Spleen (tissue), 7 donors: ENCODE results near the gene KCND3.

Experiments
- POLR2A ChIP-seq, 3 donors: fragments of 450-650 bp; IDR thresholded peaks; one replicate each; pipeline ENCODE4 v1.5.1; 2017; ENCODE audit warnings: antibody characterized with exemption in 3 of 3, mild to moderate bottlenecking in 1 of 3
- POLR2AphosphoS5 ChIP-seq, 3 donors: sonication (generic); formaldehyde crosslinking; IDR thresholded peaks; one replicate each; pipeline ENCODE4 v1.5.1; 2017; ENCODE audit warnings: antibody characterized with exemption in 3 of 3
- TF ChIP-seq, protein P1 (sequence below), 11 experiments: fragments of 200-600 bp in 7 of 11; fragments of 450-650 bp in 4 of 11; sonication (generic) in 4 of 11; IDR thresholded peaks in 8 of 11; conservative IDR thresholded peaks in 3 of 11; 1 replicate in 7 of 11; 2 replicates in 4 of 11; pipeline versions ENCODE4 v1.4.0 to v1.8.0; 2016 to 2021; ENCODE audit warnings: antibody characterized with exemption in 11 of 11, inconsistent platforms in 4 of 11, mild to moderate bottlenecking in 1 of 11
- donor health status: DM: no; HTN: no; CAD: no; lungs with moderate emphysema.
- donor health status: DM: no; HTN: no; CAD: no.
- donor health status: DM: no; HTN: no; CAD: no.

DNA sequence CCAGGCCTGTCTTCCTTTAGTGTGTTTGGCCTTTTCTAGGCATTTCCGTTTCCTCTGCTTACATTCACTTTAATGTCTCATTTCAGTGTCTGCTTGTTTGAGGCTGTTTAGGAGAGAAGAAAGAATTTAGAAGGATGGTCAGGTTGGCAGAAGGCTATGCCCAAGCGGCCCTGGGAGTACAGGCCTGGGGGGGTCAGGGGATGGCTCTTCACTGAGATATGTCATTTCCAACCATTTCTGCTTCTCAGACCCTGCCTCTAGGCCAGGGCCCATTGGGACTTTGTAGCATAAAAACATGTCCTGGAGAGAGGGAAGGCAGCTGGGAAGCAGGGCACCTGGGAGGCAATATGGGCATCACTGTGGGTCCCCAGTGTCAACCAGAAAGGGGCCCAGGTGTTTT lies 147.7 kb downstream of the KCND3 start:
- TF ChIP-seq, protein P1, sequence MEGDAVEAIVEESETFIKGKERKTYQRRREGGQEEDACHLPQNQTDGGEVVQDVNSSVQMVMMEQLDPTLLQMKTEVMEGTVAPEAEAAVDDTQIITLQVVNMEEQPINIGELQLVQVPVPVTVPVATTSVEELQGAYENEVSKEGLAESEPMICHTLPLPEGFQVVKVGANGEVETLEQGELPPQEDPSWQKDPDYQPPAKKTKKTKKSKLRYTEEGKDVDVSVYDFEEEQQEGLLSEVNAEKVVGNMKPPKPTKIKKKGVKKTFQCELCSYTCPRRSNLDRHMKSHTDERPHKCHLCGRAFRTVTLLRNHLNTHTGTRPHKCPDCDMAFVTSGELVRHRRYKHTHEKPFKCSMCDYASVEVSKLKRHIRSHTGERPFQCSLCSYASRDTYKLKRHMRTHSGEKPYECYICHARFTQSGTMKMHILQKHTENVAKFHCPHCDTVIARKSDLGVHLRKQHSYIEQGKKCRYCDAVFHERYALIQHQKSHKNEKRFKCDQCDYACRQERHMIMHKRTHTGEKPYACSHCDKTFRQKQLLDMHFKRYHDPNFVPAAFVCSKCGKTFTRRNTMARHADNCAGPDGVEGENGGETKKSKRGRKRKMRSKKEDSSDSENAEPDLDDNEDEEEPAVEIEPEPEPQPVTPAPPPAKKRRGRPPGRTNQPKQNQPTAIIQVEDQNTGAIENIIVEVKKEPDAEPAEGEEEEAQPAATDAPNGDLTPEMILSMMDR (IDR thresholded peaks at IDR 0.05 in 8 of 11, conservative IDR thresholded peaks at IDR 0.05 in 3 of 11): no peak
- TF ChIP-seq POLR2A (IDR thresholded peaks at IDR 0.05) (no peak), POLR2AphosphoS5 (IDR thresholded peaks at IDR 0.05) (no peak)
